Ramos (cell line): ENCODE data around the gene KDM4B.

Experiments used
- in situ Hi-C: fragments of 300-500 bp; cut with MboI; formaldehyde crosslinking; loops from one replicate; pipeline ENCODE4 v1.14.3; 2022; ENCODE audit warnings: low sequenced_read_pairs; ENCODE audit not compliant: unreplicated experiment

The KDM4B gene

DNA sequence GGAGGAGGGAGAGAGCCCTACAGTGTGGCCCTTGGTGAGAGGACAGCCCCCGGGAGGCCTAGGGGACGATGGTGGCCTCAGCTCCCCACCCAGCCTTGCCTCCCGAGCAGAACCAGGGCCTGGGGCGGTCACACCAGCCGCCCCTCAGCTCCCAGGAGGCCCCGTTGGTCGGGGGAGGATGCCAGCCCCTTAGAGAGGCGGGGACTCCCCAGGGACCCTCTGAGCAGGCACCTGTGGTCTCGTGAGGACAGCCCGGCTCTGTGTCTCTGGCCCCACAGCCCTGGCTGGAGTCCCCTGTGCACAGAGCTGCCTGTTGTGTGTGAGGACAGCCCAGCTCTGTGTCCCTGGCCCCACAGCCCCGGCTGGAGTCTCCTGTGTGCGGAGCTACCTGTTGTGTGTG lies 158.8 kb downstream of the KDM4B start:
- in situ Hi-C loops: no loop called here

DNA sequence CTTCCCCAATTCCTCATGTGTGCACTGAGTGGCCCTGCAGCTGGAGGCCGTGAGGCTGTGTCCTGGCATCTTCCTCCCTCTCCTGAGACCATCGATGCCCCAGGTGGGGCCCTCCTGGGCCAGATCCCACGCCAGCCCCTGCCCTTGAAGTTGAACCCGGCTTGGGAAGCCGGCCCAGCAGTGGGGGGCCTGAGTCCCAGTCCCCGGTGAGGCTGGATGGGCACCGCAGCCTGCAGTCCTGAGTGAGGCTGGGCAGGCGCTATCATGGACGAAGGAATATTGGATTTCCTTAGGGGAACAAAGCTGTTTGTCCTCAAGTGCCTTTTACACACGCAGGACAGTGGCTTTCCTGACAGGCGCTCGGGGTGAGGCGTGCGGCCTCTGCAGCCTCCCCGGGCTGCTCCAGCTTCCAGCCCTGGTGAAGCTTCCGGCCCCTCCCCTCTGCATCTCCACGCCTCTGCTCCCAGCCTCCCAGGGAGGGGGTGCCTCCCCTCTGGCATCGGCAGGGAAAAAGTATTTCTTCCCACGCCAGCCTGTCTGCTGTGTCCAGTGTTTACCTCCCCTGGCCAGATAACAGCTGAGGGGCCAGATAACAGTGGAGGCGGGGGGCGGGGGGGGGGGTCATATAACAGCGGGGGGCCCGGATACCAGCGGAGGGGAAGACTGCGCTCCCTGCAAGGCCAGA lies 159.5 kb downstream of the KDM4B start:
- in situ Hi-C loops: no loop called here

DNA sequence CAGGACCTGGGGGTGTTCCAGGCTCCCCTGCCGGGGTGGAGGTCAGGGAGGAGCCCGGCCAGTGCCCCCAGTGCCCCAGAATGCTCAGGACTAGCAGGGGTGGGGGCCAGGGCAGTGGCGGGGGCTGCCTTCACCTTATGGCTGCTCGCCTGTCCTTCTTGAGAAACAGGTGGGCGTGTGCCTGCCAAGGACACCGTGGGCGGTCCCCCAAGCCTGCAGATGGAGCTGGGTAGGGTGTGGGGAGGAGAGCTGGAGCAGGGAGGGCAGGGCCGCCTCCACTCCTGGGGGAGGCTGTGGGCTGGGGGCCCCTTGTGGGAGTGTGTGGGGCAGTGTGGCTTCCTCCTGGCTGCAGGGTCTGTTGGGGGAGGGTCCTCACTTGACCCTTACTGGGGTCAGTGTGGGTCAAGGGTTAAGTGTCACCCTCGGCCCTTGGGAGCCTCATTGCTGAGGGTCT lies 160.1 kb downstream of the KDM4B start:
- in situ Hi-C loops: no loop called here

DNA sequence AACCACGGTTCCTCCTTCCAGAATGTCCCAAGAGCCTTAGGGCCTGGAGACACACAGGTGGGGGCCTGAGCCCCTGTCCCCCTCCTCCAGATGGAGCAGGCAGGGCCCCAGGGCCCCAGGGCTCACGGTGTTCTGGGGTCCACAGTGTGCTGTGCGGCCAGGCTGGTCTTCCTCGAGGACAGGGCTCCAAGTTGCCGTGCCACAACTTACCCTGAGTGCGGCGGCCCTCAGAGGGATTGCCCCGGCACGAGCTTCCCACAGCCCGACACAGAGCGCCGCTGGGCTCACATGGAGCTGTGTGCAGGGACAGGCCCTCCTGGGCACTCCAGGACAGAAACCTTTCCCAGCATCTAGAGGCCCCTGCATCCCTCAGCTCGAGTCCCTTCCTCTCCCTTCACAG lies 160.8 kb downstream of the KDM4B start:
- in situ Hi-C loops: no loop called here

DNA sequence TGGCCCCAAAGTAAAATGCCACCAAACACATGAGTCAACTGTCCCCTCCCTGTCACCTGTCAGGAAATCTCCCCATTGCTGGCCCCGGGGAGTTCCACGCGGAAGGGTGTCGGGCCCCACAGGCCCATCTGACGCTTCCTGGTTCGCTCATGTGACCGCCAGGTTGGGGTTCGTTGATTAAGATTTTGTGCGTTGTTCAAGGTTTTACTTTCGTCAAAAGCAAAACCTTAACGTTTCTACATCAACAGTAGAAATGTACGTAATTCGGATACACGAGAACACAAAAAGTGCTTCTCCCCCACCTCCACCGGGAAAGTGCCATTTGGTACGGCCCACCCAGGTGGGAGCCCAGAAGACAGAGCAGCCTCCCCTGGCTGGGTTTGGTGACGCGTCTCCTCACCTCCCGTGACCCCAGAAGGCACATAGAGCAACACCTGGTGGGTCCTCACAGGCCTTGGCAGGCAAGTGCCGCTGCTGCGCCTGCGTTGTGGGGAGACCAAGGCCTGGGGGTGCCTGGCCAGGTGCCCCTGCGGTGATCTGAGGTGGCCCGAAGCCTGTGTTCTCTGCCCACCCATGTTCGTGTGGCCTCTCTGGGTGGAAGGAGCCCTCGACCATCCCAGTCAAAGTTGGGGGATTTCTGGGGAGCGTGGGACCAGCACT lies 161.6 kb downstream of the KDM4B start:
- in situ Hi-C loops: no loop called here

DNA sequence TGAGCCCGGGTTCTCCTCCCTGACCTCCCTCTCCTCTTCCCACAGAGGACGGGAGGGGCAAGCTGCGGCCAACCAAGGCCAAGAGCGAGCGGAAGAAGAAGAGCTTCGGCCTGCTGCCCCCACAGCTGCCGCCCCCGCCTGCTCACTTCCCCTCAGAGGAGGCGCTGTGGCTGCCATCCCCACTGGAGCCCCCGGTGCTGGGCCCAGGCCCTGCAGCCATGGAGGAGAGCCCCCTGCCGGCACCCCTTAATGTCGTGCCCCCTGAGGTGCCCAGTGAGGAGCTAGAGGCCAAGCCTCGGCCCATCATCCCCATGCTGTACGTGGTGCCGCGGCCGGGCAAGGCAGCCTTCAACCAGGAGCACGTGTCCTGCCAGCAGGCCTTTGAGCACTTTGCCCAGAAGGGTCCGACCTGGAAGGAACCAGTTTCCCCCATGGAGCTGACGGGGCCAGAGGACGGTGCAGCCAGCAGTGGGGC lies 162.2 kb downstream of the KDM4B start:
- in situ Hi-C loops: no loop called here

DNA sequence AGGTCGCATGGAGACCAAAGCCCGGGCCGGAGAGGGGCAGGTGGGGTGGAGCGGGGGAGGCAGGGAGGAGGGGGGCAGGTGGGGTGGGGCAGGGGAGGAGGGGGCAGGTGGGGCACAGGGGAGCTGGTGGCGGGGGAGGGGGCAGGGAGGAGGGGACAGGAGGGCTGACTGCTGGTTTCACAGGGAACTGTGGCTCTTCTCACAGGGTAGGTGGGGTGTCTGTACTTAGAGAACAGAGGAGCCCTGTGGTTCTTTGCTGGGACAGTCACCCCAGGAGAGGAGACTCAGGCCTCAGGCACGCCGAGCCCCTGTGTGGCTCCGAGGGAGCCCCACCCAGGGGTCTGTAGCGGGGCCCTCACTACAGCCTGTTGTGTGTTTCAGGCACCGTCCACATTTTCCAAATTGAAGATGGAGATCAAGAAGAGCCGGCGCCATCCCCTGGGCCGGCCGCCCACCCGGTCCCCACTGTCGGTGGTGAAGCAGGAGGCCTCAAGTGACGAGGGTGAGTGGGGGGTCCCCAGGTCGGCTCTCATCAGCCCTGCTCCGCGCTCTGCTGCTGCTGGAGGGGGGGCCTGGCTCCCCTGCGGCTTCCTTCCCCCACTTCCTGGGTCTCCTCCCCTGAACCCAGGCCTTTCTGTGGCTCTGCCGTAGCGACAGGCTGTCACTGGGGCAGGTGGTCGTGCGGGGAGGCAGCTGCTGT lies 162.7 kb downstream of the KDM4B start:
- in situ Hi-C loops: no loop called here

DNA sequence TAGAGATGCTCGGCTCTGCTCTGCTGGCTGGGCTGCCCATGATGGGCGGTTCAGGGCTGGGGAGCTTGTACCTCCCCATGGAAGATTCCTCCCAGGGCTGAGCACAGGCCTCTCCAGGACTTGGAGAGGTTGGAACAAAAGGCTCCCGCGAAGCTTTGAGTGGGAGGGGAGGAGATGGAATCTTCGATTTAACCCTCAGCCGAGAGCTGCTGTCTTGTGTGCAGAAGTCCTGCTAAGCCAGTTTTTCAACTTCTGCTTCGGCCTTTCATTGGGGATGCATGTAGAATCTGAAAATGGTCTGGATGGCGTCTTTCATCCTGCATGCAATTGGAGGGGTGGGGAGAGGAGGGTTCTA lies 163.3 kb downstream of the KDM4B start:
- in situ Hi-C loops: no loop called here

DNA sequence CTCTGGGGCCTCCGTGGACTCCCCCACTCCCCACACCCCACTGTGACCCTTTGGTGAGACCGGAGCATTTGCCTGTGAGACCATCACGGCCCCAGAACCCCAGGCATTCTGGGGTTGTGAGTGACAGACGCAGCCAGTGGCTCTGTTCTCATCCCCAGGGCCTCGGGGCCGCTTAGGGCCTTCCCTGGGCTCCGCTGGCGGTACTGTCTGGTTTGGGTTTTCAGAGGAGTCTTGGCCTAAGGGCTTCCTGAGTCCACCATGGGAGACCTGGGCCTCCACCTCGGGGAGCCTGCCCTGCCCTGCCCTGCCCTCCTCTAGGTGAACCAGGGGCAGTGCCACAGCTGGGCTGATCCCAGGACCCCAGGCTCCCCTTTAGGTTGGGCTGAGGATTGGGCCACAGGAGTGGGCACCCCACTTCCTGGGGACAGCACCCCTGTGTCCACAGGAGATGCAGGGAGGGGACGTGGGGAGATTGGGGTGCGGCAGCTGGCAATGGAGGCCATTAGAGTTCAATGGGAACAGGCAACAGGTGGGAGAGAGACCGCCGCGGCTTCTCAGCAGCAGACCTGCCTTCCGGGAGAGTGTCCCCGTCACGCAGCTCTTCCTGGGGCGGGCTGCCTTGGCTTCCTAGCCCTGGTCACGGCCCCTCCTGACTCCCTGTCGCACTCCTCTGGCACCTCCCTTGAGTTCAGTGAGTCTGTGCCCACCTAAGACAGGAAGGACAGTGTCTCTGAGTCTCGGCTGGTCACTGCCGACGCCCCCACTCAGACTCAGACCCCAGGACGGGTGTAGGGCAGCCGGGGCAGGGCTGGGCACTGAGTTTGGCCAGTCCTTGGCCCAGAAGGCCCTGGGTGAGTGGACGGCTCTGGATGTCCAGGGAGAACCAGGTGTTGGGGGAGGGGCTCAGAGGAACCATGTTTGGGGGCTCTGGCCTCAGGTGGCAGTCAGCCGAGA lies 164.1 kb downstream of the KDM4B start:
- in situ Hi-C loops: no loop called here

DNA sequence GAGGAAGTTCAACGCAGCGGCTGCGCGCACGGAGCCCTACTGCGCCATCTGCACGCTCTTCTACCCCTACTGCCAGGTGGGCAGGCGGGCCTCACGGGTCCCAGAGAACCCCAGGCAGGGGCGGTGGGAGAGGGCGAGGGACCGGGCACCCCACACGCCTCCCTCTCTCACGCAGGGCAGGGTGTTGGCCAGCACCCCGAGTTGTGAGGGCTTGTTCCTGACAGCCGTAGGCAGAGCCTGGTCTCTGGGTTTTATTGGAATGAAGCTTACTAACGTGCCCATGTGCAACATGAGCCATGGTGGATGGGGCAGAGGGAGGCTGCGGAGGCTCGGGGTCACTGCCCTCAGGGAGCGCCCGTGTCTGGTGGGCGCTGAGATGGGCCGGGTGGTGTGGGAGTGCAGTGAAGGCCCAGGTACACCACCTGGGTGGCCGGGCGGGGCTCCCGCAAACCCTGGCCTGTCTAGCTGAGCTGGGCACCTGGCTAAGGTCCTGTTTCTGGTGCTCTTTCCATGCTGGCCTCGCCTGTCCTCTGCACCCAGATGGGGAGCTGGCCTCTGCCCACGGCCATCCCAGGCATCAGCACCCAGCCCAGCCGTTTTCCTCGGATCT lies 165.2 kb downstream of the KDM4B start:
- in situ Hi-C loops: no loop called here

DNA sequence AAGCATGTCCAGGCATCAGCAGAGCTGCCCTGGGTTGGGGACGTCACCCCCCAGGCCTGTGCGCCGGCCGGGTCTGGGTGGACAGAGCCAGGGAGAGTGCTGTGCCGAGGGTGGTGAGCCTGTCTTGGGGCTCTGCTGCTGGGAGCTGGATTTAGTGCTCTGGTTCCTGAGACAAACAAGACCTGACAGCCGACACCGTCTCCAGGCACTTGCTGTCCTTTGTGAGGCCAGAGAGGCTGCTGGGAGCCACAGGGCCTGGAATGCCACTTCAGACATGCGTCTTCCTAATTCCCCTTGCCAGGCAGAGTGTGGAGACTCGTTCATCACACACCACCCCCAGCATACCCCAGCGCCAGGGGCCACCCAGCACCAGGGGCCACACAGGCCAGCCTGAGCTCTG lies 165.8 kb downstream of the KDM4B start:
- in situ Hi-C loops: no loop called here

DNA sequence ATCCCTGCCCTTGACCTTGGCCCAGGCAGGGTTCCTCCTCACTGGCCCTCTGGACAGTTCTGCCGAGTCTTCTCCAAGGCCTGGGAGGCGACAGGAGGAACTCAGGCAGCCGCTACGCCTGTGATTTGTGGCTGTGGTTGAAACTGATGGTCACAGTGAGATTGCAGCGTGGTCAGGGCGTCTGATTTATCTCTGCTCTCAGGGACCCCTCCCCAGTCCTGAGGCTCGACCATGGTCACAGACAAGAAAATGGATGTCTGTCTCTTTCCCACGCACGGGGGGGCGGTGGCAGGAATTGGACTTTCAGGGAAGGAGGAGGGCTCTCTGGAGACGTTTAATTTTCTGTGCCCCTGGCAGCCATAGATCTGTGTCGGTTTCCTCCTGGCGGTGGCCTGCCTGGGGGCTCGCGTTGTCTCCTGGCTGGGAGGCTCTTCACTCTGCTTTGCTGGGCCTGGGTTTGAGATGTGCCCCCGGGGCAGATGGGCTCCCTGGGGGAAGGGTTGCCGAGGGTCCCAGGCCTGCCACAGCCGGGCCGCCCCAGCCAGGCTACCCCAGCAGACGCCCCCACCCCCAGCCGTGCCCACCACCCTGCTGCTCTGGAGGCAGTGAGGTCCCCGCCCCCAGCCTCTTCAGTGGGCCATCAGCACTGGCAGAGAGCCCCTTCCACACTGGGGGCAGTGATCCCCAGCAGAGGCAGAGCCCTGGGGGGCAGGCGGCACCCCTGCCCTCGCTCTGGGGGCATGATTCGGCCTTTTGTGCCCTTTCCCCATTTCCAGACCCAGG lies 167.4 kb downstream of the KDM4B start:
- in situ Hi-C loops: no loop called here

DNA sequence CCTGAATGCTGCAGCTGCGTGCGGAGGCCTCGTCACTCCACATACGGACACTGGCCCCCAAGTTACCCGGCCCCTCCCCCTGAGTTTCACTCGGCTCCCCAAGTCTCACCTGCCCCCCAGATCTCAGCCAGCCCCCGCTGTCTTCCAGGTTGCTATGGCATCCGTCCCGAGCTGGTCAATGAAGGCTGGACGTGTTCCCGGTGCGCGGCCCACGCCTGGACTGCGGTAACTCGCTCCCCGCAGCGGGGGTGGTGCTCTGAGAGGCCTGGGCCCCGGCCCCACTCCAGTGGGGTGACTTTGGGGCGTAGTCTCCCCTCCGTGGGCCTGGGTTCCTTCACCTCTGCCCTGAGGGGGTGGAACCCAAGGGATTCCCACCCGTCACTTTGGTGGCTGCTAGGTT lies 168.2 kb downstream of the KDM4B start:
- in situ Hi-C loops: no loop called here

DNA sequence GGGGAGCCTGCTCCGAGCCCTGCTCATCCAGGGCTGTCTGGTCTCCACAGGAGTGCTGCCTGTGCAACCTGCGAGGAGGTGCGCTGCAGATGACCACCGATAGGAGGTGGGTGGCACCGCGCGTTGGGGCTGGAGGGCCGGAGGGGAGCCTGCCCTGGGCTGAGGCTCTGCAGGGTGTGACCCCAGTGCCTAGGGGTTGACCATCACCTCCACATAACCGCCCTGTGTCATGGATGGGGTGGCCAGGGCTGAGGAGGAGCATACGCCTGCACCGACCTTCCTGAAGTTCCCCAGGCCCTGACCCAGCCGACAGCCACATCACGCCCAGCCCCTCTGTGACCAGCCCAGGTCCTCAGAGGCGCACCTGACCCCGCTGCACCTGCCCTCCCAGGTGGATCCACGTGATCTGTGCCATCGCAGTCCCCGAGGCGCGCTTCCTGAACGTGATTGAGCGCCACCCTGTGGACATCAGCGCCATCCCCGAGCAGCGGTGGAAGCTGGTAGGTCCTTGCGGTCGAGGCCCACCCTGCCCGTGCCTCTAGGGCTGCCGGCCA lies 168.7 kb downstream of the KDM4B start:
- in situ Hi-C loops: no loop called here

DNA sequence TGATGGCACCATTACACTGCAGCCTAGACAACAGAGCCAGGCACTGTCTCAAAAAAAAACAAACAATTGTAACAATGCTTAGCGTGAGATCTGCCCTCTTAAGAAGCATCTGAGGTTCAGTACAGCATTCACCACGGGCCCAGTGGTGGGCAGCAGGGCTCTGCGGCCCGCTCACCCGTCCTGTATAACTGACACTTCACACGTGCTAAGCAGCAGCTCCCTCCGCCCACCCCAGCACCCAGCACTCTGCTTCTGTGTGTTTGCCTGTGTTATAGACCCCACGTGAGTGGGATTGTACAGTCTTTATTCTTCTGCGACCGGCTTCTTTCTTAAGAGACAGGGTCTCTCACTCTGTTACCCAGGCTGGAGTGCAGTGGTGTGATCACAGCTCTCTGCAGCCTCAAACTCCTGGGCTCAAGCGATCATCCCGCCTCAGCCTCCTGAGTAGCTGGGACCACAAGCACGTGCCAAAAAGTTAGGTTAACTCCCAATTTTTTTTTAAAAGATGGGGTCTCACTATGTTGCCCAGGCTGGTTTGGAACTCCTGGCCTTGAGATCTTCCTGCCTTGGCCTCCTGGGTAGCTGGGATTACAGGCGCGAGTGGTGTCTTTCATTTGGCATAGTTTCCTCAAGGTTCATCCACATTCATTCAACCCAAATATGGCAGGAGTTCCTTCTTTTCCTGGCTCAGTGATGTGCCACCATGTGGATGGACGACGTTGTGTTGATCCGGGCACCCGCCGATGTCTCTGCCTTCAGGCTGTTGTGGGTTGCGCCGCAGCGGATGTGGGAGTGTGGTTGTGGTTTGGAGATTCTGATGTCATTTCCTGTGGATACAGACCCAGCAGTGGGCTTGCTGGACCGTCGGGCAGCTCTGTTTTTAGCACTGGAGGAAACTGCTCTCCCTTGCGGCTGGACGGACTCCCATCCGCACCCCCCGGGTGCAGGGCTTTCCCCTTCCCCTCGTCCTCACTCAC lies 170.0 kb downstream of the KDM4B start:
- in situ Hi-C loops: no loop called here

DNA sequence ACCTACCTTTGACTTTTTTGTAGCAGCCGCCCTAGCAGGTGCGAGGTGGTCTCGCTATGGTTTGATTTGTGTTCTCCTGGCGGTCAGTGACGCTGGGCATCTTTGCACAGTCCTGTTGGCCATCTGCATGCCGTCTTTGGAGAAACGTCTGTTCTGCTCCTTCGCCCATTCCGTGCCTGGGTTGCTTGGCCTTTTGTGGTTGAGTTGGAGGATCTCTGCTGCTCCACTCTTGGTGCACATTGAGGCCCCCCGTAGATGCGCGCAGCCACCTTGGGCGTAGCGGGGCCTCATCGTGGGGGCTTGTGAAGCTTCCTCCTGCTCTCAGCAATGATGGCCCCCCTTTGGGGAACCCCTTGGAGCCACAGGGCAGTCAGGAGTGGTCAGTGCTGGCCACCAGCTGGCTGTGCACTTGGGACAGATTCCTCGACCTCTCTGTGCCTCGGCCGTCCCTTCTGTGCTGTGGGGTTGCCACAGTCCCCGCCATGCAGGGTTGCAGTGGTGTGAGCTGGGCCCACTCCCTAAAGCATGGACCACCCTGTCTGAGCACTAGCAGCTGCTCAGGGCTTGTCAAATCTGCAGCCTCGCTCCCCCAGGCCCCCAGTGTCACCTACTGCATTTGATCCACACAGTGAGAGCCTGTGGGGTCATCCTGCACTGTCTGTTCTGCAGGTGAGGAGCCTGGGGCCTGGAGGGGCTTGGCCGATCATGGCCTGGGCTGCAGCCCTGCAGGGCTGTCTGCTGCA lies 170.8 kb downstream of the KDM4B start:
- in situ Hi-C loops: loop anchor here (10.0 kb wide), 1 partner anchor 85 kb away; no protein-coding TSS in a partner anchor
